ENCODE measurements around the gene DENND4C.
A peak's percentile ranks its signal among the peaks of the same experiment; 100 is the strongest.

DENND4C gene

DNA sequence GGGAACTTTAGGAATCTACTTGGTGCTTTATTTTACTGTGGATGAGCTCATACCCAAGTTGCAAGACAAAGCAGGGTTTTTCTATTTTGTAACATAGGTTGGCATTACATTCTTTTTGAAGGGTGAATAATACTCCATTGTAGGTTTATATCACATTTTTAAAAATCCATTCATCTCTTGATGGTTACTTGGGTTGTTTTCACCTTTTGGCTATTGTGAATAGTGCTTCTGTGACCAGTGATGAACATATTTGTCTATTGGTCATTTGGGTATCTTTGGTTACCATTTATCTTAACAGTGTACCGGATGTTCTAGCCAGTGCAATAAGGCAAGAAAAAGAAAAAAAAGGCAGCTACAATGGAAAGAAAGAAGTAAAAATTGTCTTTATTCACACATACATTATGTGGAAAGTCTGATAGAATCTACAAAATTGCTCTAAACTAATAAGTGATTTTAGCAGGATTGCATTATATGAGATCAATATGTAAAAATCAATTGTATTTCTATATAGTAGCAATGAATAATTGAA lies 40.0 kb downstream of the DENND4C start:
- no peak for DNase-seq

DNA sequence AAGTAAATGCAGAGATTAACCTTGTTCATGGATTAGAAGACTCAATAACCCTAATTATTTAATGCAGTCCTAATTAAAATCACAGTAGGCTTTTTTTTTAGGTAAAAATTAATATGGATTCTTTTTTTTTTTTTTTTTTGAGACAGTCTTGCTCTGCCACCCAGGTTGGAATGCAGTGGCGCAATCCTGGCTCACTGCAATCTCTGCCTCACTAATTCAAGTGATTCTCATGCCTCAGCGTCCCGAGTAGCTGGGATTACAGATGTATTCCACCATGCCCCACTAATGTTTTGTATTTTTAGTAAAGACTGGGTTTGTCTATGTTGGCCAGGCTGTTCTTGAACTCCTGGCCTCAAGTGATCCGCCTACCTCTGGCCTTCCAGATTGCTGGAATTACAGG lies 40.6 kb downstream of the DENND4C start:
- DNase-seq = no peak

DNA sequence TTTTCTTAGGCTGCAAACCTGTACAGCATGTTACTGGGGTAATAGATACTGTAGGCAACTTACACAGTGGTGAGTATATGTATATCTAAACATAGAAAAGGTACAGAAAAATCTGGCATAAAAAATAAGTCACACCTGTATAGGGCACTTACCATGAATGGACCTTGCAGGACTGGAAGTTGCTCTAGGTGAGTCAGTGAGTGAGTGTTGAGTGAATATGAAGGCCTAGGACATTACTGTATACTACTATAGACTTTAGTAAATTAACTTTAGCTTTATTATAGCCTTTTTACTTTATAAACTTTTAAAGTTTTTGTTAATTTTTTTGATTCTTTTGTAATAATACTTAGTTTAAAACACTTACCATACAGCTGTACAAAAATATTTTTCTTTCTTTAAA lies 51.3 kb downstream of the DENND4C start:
- DNase-seq = no peak

- peak; percentile 71 for DNase-seq
Observed at GRCh38 chr9:19283072-19283710, 52.7 kb downstream of the DENND4C start.

- no peak for DNase-seq
Observed at GRCh38 chr9:19284729-19285128, 54.2 kb downstream of the DENND4C start.

GRCh38 chr9:19286634-19287188 lies 56.2 kb downstream of the DENND4C start:
- peak; percentile 12 for DNase-seq

GRCh38 chr9:19288081-19288480 lies 57.6 kb downstream of the DENND4C start:
- DNase-seq = no peak

DNA sequence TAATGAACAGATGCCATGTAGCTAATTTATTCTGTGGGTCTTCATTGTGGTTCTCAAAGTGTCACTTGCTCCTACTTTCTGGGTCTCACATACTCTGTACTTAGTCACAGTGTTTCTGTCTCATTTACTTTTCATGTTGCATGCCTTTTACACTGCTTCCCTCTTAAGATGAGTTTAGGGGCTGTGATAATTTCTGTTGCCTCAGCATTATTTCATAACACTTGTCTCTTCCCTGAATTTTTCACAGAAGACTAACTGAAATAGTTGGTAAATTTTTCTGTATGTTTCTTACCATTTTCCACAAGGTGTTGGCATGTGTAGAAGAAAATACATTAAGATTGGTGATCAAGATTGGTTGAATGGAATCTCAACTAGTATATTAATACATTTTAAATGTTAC lies 59.6 kb downstream of the DENND4C start:
- DNase-seq = peak; percentile 10

DNA sequence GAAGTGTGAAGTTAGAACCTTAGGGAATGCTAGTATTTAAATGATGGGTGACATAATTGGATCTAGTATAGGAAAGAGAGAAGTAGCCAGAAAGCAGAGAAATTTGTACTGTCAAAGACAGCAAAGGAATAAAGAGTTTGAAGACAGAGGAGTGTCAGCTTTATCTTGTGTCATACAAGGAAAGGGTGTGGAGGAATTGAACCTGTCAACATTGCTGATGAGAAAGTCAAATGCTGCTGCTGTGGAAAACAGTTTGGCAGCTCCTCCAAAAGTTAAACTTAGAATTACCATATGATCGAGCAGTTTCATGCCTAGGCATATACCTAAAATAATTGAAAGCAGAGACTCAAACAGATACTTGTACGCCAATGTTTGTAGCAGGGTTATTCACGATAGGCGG lies 63.7 kb downstream of the DENND4C start:
- DNase-seq = no peak

GRCh38 chr9:19298436-19299000 lies 68.0 kb downstream of the DENND4C start:
- DNase-seq = no peak

DNA sequence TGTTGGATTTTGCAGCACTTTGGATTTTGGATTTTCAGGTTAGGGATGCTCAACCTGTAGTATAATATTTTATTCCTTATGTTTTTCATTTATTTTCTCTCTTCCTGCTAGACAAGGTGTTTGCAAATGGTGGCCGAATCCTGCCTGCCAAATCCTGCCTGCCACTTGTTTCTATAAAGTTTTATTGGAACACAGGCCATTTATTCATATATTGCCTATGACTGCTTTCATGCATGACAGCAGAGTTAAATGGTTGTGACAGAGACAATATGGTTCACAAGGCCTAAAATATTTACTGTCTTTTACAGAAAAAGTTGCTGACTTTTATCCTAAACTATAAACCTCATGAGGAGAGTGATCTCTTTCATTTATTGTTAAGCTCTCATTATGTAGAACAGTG lies 72.7 kb downstream of the DENND4C start:
- DNase-seq = no peak

DNA sequence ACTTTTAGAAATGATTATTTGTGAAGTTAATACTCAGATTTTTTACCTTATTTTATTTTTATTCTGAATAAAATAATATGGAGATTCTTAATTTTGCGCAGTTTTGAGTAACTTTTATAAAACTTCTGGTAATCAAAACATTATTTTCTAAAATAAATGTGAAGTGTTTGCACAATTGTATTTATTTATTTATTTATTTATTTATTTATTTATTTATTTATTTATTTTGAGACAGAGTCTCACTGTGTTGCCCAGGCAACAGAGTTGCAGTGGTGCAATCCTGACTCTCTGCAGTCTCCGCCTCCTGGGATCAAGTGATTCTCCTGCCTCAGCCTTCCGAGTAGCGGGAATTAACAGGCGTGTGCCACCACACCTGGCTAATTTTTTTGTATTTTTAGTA lies 76.1 kb downstream of the DENND4C start:
- DNase-seq = no peak

- DNase-seq = no peak
Observed at GRCh38 chr9:19310246-19310645, 79.8 kb downstream of the DENND4C start.

DNA sequence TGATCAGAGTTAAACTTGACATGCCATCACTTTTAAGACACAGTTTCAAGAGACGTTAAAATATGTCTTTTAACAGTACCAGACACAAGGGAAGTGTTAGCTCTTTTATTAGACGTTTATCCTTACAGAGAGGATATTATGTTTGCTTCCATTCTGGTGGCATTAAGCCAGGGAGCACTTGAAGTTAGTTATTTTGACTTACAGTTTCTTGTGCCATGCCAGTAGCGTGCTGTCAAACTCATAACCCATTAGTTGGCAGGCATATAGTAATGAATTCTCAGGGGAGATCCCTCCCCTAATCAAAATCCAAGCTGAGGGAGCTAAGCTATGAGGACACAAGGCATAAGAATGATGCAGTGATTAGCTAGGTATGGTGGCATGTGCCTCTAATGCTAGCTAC lies 83.1 kb downstream of the DENND4C start:
- no peak for DNase-seq

DNA sequence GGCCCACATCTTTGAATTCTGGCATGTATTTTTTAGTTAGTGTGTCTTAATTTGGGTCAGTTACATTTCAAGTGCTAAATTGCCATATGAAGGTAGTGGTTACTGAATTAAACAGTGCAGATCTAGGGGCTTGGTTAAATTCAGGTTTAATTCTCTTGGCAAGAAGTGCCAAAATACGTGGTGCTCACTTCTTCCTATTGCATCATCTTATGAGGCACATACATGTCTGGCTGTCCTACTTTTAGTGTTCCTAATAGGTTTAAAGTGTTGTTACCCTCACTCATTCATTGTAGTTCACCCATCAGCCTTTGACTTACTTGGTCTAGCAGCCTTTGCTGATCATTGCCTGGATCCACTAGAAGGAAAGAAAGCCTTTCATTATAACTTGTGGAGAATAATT lies 90.0 kb downstream of the DENND4C start:
- DNase-seq = no peak

GRCh38 chr9:19331877-19332276 lies 101.4 kb downstream of the DENND4C start:
- DNase-seq = no peak

DNA sequence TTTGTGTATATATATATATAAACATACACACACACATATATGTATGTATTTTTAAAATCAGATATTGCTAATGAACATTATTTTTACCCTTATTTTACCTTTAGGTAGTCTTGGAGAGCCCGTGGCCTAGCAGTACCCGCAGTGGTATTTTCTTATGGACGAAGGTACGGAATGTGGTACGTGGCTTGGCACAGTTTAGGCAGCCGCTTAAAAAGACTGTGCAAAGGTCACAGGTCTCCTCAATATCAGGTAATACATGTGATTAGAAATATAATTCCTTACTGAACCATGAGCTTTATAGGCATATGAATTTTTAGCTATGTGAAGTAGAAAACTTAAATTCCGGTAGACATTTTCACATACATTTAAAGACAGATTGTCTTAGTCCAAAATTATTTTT lies 105.7 kb downstream of the DENND4C start:
- DNase-seq = no peak

DNA sequence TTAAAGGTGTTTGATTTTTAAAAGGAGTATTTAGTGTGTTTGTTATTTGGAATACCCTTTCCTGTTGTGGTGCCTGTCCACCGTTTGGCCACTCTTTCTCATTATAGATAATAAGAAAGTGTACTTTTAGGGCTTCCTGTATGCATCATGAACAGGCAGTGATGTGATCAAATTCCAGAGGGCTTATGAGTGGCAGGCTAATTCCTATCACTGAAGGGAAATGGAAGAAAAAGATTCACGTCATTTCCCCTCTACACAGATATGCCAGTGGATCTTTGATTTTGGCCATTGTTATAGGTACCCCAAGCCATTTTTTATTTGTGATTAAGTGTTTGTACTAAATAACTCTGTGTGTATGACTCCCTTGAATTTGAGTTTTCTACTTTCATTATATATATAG lies 112.5 kb downstream of the DENND4C start:
- DNase-seq = no peak

DNA sequence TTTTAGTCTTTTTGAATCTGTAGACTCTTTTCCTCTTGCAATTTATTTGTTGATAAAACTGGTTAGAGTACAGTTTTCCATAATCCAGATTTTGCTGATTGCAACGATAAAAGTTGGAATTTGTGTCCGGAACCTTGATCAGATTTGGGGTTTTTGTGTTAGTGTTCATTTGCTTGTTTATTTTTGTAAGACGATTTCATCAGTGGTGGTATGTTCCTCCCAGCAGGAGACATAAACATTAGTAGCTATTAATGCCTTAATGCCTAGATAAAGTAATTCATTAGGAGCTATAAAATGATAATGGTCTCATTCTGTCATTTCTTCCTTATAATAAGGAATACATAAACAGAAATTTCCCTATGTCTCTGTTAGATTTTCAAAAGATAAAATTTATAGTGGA lies 128.2 kb downstream of the DENND4C start:
- no peak for DNase-seq

DNA sequence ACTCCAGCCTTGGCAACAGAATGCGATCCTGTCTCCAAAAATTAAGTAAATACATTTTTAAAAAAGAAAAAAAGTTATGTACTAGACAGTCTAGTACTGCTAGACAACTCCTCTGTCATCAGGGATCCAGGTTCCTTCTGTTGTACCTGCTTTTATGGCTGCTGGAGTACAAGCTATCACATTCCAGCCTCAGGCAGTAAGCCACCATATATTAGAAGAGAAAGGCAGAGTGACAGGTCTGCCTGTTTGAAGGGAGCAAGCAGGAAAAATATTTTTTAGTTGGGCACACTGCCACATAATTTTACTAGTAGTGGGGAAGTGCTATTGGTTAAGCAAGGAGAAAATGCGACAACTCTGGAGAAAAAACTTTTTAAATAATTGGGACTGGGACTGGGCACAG lies 138.6 kb downstream of the DENND4C start:
- DNase-seq = no peak

DNA sequence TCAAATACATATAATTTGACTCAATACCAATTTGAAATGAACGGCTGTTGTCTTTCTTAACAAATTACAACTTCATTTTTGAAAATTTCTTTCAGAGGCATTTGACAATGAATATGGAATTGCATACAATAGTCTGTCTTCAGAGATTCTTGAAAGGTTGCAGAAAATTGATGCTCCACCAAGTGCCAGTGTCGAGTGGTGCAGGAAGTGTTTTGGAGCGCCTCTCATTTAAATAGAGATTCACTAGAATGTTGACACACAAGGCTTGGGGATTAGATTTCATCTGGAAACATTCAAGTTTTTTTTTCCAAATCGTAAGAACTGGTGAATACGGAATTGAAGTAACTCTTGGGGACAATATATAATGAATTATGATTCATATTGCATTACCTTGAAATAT lies 141.4 kb downstream of the DENND4C start:
- DNase-seq = peak; percentile 60

- no peak for DNase-seq
Observed at GRCh38 chr9:19372567-19372966, 142.1 kb downstream of the DENND4C start.

- DNase-seq = no peak
Observed at GRCh38 chr9:19373527-19373926, 143.0 kb downstream of the DENND4C start.

DNA sequence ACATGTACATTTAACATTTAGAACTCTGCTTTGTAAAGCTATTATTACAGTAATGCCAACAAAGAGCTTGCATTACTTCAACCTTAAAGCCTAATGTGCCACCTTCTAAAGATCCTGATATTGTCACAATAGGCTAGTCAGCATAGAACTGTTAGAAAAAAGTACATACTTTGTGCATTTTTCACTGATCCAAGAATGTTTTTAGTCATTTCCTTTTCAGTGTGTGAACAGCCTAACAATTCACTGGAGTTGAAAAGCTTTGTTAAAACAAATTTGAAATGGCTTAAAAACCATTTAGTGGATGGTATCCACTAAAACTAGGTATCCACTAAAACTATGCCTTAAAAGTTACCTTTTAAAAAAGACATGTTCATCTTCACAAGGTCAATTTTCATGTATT lies 145.0 kb downstream of the DENND4C start:
- no peak for DNase-seq

GRCh38 chr9:19376931-19377330 lies 146.4 kb downstream of the DENND4C start:
- no peak for DNase-seq

Data from hematopoietic multipotent progenitor cell treated with erythropoietin and hydrocortisone succinate and interleukin-3 and kit ligand, for 4 days (in vitro differentiated cells).